Activated CD8-positive, alpha-beta memory T cell treated with anti-CD3 and anti-CD28 coated beads for 4 hours (primary cell): ENCODE measurements around the gene UBE2E2.

Experiments used
- DNase-seq, 2 donors: peaks; one replicate each; pipeline ENCODE4 v3.0.0-alpha.2; 2020; ENCODE audit warnings: low read depth in 2 of 2

UBE2E2 gene

DNA sequence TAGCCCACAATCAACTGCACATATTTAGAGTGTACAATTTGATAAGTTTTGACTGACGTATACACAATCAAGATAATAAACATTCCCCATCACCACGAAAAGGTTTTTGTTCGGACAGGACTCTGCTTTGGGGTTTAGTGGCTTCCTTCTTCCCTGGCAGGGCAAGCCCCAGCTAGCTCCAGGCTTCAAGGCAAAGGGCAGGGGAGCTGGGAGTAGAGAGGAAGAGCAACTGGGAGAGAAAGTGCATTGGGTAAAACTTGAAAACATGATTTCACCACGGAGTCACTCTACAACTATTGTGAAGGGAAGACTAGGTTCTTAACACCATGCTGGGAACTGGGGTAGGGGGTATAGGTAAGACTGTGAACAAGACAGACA is 417.5 kb downstream of the UBE2E2 start:
- no peak for DNase-seq

DNA sequence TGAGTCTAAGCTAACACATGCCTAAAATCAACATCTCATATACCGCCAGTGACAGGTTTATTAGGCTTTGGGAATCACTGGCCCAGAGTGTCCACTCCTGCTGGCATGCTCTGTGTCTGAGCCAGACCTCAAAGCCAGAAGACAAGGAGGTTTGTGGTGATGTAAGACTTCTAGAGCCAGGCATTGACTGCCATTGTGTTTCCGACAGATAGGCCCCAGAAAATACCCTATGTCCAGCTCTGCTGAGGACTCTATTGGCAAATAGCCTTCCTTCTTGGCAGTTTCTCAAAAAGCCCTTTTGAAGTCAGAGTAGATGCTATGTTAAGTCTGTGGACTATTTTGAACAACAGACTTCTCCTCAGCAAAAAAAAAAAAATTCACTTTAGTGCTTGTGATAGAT is 420.7 kb downstream of the UBE2E2 start:
- DNase-seq = no peak

- DNase-seq = no peak
Measured at GRCh38 chr3:23624305-23624704, 421.2 kb downstream of the UBE2E2 start.

DNA sequence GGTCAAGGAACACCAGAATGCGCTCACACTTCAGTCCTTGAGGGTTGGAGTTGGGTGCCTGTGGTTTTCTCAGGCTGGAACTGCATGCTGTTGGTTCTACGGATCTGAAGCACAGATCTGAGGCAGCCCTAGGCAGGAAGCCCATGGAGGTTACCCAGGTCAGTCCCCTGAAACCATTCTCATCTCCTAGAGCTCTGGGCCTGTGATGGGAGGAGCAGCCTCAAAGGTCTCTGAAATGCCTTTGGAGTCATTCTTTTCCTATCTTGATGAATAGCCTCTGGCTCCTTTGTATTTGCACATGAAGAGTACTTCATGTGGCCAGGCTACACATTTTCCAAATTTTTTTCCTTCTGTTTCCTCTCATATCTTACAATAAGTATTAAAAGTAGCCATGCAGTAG is 423.3 kb downstream of the UBE2E2 start:
- DNase-seq = no peak

GRCh38 chr3:23629181-23629894 is 426.2 kb downstream of the UBE2E2 start:
- DNase-seq = no peak

- DNase-seq = no peak
Measured at GRCh38 chr3:23633261-23633960, 430.3 kb downstream of the UBE2E2 start.

- DNase-seq = no peak
Measured at GRCh38 chr3:23637339-23637738, 434.2 kb downstream of the UBE2E2 start.

GRCh38 chr3:23640471-23641146 is 437.5 kb downstream of the UBE2E2 start:
- no peak for DNase-seq
